Measurements from ENCODE around the gene TFDP3.

The TFDP3 gene, protein sequence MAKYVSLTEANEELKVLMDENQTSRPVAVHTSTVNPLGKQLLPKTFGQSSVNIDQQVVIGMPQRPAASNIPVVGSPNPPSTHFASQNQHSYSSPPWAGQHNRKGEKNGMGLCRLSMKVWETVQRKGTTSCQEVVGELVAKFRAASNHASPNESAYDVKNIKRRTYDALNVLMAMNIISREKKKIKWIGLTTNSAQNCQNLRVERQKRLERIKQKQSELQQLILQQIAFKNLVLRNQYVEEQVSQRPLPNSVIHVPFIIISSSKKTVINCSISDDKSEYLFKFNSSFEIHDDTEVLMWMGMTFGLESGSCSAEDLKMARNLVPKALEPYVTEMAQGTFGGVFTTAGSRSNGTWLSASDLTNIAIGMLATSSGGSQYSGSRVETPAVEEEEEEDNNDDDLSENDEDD

DNA sequence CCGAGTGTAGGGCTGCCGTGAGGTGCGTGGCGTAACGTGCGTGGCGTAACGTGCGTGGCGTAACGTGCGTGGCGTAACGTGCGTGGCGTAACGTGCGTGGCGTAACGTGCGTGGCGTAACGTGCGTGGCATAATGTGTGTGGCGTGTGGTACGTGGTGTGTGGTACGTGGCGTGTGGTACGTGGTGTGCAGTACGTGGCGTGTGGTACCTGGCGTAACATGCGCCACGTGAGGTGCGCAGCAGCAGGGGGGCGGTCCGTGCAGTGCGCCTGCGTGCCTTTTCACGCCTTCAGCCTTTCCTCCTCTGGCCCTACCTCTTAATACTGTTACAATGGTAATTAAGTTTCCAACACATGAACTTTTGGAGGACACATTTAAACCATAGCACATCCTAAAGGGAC, at the start of gene TFDP3:
TFDP3 (minus strand) TSS at position 26 of the 400 bp plus-strand sequence. CDS start 95 bp downstream, outside the sequence.
- DNase-seq (ENCODE audit: low spot score): no peak

DNA sequence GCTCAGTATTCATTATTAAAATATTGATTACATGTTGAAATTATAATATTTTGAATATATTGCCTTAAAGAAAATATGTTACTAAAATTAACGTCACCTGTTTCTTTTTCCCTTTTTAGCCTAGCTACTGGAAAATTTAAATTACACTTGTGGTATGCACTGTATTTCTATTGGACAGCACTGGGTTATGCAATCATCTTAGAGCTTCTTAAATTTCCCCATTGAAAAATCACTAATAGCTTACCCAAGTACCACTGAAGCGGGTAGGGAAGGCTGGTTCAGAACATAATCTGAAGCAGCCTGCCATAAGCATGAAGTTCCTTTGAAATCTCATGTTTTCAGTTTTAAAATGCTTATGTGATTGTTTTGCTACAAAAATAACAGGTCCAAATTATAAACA, 49.5 kb upstream of the TFDP3 start:
- DNase-seq (ENCODE audit: low spot score): no peak

DNA sequence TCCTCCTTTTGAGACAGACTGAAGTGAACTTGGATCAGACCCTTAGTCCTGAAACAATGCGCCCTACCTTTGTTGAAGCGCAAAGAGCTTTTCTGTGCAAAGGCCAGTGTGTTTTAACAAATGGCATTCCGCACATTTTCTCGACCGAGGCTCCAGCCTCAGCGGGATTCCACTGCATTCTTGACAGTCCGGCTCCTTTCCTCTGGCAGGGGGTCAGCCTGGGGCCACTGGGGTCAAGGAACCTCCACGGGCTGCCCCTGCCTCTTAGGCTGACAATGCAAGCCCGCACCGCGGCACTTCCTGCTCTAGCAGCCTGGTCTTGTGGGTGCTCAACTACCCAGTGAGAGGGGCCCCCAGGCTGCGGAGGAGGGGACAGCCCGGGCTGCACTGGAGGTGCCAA, 47.2 kb upstream of the TFDP3 start:
- DNase-seq (ENCODE audit: low spot score): no peak

DNA sequence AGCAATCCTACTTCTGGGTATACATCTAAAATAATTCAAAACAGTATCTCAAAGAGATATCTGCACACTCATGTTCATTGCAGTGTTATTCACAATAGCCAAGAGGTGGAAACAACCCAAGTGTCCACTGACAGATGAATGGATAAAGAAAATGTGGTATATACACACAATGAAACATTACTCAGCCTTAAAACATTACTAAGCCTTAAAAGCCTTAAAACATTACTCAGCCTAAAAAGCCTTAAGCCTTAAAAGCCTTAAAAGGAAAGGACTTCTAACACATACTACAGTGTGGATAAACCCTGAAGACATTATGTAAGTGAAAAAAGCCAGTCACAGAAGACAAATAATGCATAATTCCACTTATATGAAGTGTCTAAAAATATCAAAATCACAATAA, 40.3 kb upstream of the TFDP3 start:
- no peak for DNase-seq (ENCODE audit: low spot score)

DNA sequence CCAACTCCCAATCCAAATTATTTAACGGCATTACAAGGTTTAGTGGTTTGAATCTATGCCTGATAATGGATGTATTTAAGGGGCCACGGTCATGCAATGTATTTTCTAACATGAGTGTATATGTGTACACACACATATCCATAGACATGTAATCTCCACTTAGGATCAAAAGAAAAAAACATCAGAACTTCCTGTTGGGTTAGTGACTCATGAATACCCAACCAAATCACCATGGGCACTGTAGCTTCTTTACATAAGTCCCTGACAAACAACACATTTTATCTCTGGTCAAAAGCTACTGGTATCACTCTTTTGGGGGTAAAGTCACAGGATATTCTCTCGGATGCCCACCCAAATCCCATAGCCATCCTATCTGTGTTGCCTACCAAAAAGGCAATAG, 36.5 kb upstream of the TFDP3 start:
- DNase-seq (ENCODE audit: low spot score): no peak

DNA sequence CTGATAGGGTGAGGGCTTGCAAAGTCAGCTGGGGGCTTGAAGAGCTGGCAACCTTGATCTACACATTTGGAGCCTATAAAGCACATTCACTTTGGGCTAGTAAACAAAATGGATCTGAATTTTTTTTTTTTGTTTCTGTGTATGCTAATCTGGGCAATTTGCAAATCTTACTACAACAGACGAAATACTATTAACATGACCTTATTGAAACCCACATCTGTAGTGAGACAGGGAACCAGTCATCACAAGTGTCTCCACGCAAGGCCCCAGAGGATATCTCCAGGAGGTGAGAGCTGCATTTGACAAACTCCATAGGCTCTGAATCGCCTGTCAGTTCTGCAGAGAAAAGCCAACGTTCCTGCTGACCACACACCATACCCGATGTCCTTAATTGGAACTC, 33.0 kb upstream of the TFDP3 start:
- DNase-seq (ENCODE audit: low spot score): no peak

DNA sequence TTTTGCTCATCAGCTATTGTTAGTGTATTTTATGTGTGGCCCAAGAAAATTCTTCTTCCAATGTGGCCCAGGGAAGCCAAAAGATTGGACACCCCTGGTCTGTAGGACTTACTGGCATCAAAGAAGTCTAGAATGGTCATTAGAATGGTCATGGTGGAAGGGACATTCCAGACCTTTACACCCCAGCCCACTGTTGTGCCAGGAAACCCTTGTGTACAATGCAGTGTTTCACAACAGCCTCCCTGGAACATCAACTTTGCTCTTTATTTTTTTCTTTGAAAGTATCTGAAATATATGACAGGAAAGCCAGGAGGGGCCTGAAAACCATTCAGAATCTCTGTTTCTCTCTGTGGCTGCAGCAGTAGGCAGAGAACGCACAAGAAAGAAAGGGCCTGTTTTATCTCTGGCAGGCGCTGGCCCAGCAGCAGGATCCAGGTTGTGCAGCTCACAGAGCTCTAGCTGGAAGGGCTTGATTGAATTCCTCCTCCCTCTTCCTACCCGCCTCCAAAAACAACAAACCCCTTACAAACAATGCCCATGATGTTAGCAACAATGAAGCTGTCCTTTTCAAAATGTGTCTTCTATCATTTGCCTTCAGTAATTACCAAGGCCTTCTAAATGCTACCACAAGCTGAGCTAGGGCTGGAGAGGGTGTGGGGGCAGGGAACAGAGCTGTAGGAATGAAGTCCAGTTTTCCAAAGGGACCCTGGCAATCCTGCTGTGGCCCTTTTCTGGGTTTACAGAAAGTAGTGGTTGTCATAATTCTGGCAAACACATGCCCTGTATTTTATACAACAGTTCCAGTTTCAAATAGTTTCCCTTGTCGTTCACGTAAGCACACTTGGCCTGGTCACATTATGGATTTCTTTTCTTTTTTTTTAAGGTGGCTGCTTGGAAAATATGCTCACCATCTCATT, 32.3 kb upstream of the TFDP3 start:
- DNase-seq (ENCODE audit: low spot score): no peak

DNA sequence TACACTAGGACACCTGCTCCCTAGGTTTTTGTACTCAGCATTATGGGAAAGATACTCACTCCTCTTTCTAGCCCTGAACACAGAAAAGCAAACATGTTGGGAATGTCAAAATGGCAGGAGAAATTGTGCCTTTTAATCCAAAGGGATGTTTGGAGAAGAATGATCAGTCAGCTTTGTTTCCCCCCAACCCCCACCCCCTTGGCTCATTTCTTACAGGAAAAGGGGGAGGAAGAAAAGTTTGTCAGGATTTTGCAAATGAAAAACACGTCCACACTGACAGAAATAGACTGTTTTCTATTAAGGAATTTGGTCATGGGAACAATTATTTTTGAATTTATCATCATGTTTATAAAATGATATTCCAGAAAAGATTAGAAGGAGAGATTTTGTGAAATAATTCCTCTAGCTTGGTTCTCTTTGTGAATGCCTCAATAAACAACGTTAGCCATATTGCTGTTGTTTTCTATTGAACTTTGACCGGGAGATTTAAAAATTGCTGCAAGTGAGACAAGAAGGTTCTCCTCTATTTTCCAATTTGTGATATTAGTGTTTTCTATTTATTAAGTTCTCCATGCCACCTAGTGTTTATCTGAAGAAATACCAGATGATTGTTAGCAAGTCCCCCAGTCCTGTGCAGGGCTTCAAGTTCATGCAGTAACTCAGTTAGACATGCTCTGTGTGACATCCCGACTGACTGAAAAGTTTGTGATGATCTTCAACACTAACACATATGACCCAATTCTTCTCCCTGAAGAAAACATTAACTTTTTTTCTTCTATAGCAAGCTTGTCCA, 31.3 kb upstream of the TFDP3 start:
- DNase-seq (ENCODE audit: low spot score): no peak

DNA sequence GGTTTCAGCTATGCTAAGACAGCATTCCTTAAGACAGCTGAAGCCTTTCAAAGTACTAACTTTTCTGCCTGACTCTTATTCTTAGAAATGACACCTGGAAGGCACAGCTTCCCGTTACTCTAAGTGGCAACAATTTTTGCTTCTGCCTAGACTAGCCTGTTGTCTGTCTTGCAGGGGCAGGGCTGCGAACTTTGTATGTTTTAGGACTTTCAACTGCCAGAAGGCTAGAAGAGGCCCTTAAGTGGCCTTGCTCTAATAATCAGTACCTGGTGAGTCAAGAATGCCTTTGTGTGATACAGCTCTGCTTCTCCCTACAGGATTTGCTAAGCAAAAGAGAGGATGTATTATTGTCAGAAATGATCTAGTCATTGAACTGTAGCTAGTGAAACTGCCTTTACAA, 30.0 kb upstream of the TFDP3 start:
- DNase-seq (ENCODE audit: low spot score): no peak

DNA sequence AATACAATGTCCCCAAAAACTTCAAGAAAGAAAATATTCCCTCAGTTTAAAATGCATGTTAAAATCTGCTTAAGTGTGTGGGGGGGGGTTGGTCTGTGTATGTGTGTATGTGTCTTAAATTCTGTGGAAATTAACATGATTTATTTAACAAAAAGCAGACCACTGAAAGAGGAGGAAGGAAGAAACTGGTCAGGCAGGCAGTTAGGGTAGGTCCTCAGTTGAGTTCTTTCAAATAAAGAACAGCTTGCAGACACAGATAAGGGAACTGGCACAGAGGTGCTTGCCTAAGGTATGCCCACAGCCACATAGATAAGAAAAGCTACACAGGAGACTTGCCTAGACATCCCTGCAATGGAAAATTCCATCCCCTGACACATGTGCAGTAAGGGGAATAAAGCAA, 28.8 kb upstream of the TFDP3 start:
- no peak for DNase-seq (ENCODE audit: low spot score)

DNA sequence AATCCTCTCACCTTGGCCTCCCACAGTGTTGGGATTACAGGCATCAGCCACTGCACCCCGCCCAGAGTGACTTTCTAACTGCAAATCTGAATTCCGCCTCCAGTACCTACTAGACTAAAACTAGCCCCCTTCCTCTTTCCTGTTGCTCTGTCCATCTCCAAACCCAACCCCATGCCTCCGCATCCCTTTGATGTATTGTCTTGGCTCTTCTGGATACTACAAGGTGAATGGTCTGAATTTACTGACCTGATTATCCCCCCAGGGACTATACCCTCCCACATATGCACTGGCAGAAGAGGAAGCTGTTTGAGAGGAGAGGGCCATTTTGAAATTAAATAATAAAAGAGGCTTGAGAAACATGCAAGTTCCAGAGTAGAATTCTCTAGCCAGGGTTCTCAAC, 17.7 kb upstream of the TFDP3 start:
- no peak for DNase-seq (ENCODE audit: low spot score)

DNA sequence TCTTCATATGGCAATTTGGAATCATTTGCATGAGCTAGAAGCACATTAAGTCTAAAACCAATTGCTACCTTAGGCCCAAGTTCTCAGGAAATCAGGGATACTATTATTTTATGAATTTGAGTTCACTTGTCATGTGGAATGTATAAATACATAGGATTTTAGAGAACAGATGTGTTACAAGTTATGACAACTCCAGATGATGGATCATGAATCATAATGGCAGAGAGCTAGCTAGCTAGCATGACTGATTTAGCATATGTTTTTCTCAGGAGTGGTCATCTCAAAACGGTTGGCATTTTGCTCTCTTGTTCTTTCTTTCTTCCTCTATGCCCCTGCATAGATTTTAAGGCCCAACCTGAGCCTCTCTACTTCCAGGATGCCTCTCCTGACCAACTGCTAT, 14.2 kb upstream of the TFDP3 start:
- no peak for DNase-seq (ENCODE audit: low spot score)

DNA sequence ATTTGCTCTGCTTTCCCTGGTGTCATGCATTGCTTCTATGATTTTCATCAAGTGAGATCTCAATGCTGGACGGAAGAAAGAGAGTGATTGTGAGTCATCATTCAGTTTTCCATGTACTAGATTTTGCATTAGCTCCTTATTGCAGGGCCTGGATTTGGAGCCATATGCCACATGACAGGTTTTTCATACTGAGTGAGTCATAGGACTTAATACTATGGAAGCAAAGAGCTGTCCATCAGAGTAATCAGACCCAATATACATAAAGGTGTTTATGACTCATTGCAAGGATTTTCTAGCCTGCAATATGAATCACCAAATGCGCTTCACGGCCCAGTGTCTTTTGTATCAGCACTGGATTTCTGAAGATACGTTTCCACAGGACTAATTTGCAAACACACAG, 11.2 kb upstream of the TFDP3 start:
- DNase-seq (ENCODE audit: low spot score): no peak

DNA sequence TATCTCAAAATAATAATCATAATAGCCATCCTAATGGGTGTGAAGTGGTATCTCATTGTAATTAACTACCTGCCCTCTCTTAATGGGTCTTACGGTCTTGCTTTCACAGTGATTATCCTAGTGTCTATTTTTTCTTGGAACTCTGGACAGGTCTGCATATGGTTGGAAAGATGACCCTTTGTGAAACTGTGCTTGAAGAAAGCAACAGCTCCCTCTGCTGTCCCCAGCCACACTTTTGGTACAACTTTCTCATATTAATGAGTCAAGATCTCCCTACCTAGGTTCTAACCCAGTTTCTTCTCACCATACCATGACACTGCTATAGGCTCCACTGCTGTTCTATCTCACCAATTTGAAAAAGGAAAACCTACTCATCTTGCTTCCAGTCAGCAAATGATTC, 2.4 kb downstream of the TFDP3 start:
- no peak for DNase-seq (ENCODE audit: low spot score)

DNA sequence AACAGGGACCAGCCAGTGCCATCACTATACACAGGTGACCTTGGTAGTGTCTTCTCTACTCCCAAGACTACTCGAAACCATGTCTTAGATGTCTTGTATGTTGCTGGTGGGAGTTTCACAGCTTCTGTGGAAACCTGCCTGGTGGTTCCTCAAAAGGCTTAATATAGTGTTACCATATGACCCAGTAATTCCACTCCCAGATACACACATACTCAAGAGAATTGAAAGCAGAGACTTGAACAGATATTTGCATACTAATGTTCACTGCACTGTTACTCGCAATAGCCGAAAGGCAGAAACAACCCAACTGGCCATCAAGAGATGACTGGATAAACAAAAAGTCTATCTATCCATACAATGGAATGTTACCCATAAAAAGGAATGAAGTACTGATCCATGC, 3.1 kb downstream of the TFDP3 start:
- DNase-seq (ENCODE audit: low spot score): no peak

DNA sequence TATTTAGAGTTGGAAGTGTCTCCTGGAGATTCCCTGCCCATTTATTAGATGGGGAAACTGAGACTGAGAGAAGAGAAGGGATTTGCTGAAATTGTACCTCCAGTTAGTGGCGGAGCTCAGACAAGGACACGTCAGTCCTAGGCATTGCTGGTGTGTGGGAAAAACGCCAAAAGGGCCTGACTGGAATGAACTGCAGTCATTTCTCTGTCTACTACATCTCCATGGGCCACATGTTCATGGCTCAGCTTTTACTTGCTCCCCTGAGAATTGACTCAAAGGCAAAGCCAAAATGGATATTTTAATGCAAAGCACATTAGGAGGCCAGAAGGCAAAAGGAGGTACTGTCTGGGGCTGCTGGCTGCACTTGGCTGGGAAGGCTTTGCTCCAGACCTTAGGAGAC, 3.9 kb downstream of the TFDP3 start:
- no peak for DNase-seq (ENCODE audit: low spot score)

DNA sequence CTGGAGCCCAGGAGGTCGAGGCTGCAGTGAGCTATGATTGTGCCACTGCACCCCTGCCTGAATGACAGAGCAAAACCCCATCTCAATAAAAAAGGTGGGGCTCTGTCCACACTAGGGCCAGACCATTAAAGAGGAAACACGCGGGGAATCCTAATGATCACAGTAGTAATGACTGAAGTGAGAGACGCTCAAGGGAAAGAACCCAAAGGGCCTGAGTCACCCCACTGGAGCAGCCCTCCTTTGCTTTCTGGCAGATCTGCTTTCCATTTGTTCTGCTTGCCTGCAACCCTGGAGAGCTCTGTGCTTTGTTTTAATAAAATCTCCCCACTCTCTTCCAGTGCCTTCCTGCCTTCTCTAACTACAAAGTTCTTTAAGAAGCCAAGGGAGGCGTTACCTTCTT, 5.0 kb downstream of the TFDP3 start:
- no peak for DNase-seq (ENCODE audit: low spot score)

DNA sequence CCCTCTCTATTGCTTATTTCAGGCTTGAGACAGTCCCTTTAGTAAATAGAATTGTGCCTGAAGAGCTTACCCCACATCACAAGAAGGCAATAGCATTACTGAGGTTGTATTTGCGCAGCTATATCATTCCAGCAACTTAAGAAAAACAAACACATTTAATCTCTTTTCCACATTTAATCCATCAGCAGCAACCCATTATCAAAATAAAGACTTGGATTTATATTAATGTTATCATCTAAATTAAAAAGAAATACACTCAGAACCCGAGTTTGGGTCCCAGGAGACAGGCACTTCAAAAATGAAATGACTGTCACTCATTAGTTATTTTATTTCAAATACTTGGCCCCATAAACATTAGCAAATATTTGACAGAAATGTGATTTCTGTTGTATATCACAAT, 10.4 kb downstream of the TFDP3 start:
- no peak for DNase-seq (ENCODE audit: low spot score)

DNA sequence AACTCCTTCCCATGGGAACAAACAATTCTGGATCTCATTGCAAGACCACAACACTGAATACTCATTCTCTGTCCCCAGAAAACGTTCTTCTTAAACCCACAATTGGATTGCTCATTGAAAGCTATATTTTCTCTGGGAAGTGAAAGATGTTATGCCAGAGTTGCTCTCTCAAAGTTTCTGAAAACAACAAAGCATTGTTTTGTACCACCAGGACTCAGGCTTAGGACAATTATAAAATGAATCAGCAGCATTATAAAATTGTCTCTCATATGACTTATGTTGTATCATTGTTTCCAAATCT, 26.5 kb downstream of the TFDP3 start:
- DNase-seq (ENCODE audit: low spot score): no peak

DNA sequence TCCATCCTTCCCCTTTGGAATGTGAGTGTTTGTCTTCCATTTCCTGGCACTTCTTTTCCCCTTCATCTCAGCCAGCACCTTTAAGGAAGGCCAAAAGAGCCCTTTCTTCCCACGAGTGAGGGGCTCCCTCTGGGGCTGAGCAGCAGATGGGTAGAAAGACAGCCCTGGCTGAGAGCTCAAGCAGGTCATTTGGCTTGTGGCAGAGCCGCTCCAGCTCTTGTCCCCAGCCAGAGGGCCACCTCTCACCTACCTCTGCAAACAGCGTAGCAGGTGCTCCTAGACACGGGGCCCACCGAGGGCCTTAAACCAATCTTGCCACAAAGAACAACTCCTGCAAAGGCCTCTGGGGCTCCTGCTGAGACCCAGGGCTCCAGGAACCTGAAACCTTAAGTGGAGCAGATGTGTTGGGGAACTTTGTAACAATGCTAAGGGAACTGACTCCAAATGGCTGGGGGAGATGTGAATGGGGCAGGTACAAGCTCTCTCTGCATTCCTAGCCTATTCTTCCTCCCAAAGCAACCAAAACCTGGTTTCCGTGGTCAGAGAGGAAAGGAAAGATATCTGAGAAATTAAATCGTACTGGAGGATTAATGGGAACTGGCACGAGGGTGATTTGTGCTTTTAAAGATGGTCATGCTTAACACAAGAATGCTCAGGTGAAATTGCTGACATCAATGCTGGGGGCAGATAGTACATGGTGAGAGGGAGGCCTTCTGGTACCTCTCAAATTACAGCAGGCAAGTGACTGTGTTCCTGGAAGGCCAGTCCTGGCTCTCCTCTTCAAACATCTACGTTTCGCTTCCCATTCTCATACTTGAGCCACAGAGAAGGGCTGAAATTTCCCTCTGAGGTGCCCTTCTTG, 27.0 kb downstream of the TFDP3 start:
- DNase-seq (ENCODE audit: low spot score): no peak

DNA sequence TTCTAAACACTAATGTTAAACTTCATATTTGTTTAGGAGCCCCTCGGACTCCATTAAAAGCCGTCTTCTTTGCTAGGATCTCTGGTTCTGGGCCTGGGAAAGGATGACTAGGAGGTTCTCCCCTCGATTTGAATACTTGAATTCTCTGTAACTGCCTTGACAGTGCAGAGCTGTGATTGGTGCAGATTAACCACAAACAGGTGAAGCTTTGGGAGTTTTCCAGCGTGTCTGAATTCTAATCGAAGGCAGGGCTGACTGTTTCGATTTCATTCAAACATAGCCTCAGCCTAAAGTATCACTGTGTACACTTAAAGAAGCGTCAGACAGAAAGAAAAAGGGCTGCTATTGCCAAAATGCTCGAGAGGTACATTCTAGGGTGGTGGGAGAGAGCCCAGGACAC, 29.0 kb downstream of the TFDP3 start:
- DNase-seq (ENCODE audit: low spot score): no peak

DNA sequence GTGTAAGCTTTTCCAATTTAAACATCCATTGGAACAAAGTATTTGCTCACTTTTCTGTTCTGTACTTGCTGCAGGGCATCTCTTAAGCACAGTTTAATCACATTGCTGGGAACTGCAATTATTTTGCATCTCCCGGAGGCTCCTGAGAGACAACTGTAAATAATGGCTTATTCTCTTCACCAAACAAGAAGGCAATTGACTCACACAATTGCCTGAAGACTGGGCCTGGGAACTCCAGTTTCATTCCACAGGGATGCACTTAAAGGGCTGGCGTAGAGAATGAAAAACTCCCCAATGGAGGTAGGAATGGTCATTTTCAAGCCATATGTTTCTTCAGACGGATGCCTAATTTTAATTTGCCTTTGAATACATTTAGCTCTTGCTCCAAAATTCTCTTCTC, 29.5 kb downstream of the TFDP3 start:
- DNase-seq (ENCODE audit: low spot score): no peak

Data from hematopoietic multipotent progenitor cell treated with erythropoietin and hydrocortisone succinate and interleukin-3 and kit ligand, for 15 days (in vitro differentiated cells).